GM12878 (cell line): ENCODE results near the gene SHLD1. TPM values are rescaled to one million over a fixed set of nuclear protein-coding genes. Genes with fewer than 3 reads are reported as not detected.

ENCODE experiments used
- ATAC-seq: fragments of 200-7000 bp; cut with Tn5 transposase; 3 replicates; pipeline ENCODE4 v1.9.1; 2020; ENCODE audit warnings: mild to moderate bottlenecking, moderate library complexity
- BruUV-seq: library from RNA; stranded (reverse); fragments of 400-500 nt; replicated peaks from 2 replicates; lab custom pipeline; 2021; lab: Mats Ljungman, UMichigan
- CTCF ChIA-PET: fragments of 300-600 bp; sonication (Branson Sonifier 250); formaldehyde crosslinking; extraction: SDS; loops from one replicate; lab custom pipeline; 2021; ENCODE audit warnings: inconsistent platforms; lab: Yijun Ruan, JAX
- POLR2A ChIA-PET: fragments of 350-600 bp; formaldehyde crosslinking; extraction: SDS; loops from one replicate; lab custom pipeline; 2021; ENCODE audit warnings: inconsistent platforms; lab: Charles Lee
- RAD21 ChIA-PET: fragments of 300-600 bp; sonication (Branson Sonifier 250); formaldehyde crosslinking; loops from one replicate; lab custom pipeline; 2023; ENCODE audit warnings: antibody characterized with exemption; ENCODE audit not compliant: unreplicated experiment; lab: Charles Lee
- SMC1A ChIA-PET: fragments of 300-600 bp; sonication (Branson Sonifier 250); formaldehyde crosslinking; loops from one replicate; lab custom pipeline; 2023; ENCODE audit not compliant: unreplicated experiment, uncharacterized antibody; lab: Charles Lee
- DNase-seq: peaks from one replicate; pipeline ENCODE4 v3.0.0-alpha.2; 2011; ENCODE audit warnings: low read depth, low spot score
- FAIRE-seq: peaks from 3 replicates; lab custom pipeline; 2011; peaks lifted over from hg19 to GRCh38; lab: Jason Lieb, UNC
- H2AFZ ChIP-seq: 2 replicates; pipeline ENCODE4 v1.6.0; 2011; ENCODE audit warnings: low read depth, low read length, control low read depth; ENCODE audit not compliant: control insufficient read depth
- H3K27ac ChIP-seq: 2 replicates; pipeline ENCODE4 v1.5.1; 2011; ENCODE audit warnings: control low read depth; ENCODE audit not compliant: control insufficient read depth, insufficient read depth
- H3K27me3 ChIP-seq, 2 experiments: replicated peaks in 1 of 2; 2 replicates each; pipeline versions ENCODE4 v1.6.0 to v1.6.1; 2011; ENCODE audit warnings: low read length in 1 of 2; ENCODE audit not compliant: control insufficient read depth in 2 of 2, insufficient read depth in 2 of 2
- H3K36me3 ChIP-seq, 2 experiments: 2 replicates each; pipeline ENCODE4 v1.5.1; 2011; ENCODE audit warnings: low read length in 1 of 2; ENCODE audit not compliant: control insufficient read depth in 2 of 2, insufficient read depth in 2 of 2
- H3K4me1 ChIP-seq: 2 replicates; pipeline ENCODE4 v1.6.1; 2011; ENCODE audit warnings: mild to moderate bottlenecking, low read length, moderate library complexity, mixed read lengths; ENCODE audit not compliant: control insufficient read depth, insufficient read depth
- H3K4me2 ChIP-seq: 2 replicates; pipeline ENCODE4 v1.6.0; 2011; ENCODE audit warnings: control low read depth; ENCODE audit not compliant: control insufficient read depth, insufficient read depth
- H3K4me3 ChIP-seq: fragments of 200-600 bp; sonication (generic); 2 replicates; pipeline ENCODE4 v1.5.1; 2016
- H3K79me2 ChIP-seq: 2 replicates; pipeline ENCODE4 v1.6.0; 2011; ENCODE audit warnings: low read length; ENCODE audit not compliant: control insufficient read depth, insufficient read depth
- H3K9ac ChIP-seq: 2 replicates; pipeline ENCODE4 v1.8.0; 2011; ENCODE audit warnings: low read length, control low read depth, mixed read lengths; ENCODE audit not compliant: control insufficient read depth, insufficient read depth
- H3K9me3 ChIP-seq: replicated peaks from 3 replicates; pipeline ENCODE4 v1.5.1; 2011; ENCODE audit warnings: mild to moderate bottlenecking, low read length; ENCODE audit not compliant: control insufficient read depth, insufficient read depth
- H4K20me1 ChIP-seq: 2 replicates; pipeline ENCODE4 v1.6.0; 2011; ENCODE audit not compliant: control insufficient read depth, insufficient read depth
- ATF3 ChIP-seq: IDR thresholded peaks from 2 replicates; pipeline ENCODE4 v1.6.1; 2011; ENCODE audit warnings: low read depth, mild to moderate bottlenecking, low read length, moderate library complexity, borderline replicate concordance; ENCODE audit errors: extremely low read depth
- ATF7 ChIP-seq: fragments of 450-650 bp; IDR thresholded peaks from 2 replicates; pipeline ENCODE4 v1.6.1; 2016; ENCODE audit warnings: low read depth, mild to moderate bottlenecking
- BACH1 ChIP-seq: fragments of 450-650 bp; IDR thresholded peaks from 2 replicates; pipeline ENCODE4 v1.6.1; 2017; ENCODE audit warnings: mild to moderate bottlenecking, borderline replicate concordance
- CBX3 ChIP-seq: fragments of 200-600 bp; sonication (generic); IDR thresholded peaks from 2 replicates; pipeline ENCODE4 v1.6.1; 2016; ENCODE audit warnings: low read depth, borderline replicate concordance
- CBX5 ChIP-seq: sonication (generic); IDR thresholded peaks from 2 replicates; pipeline ENCODE4 v1.6.1; 2016; ENCODE audit warnings: low read depth, moderate library complexity, mild to moderate bottlenecking, inconsistent platforms
- E2F4 ChIP-seq: IDR thresholded peaks from 2 replicates; pipeline ENCODE4 v1.6.1; 2012; ENCODE audit warnings: low read depth, low read length, improper control_type of control experiment
- EGR1 ChIP-seq, 2 experiments: IDR thresholded peaks; 1 replicate in 1 of 2; 2 replicates in 1 of 2; pipeline ENCODE4 v1.6.1; 2011 to 2012; ENCODE audit warnings: low read depth in 2 of 2, low read length in 2 of 2, borderline replicate concordance in 1 of 2, mild to moderate bottlenecking in 1 of 2, moderate library complexity in 1 of 2
- EZH2 ChIP-seq: IDR thresholded peaks from 2 replicates; pipeline ENCODE4 v1.6.1; 2012; ENCODE audit warnings: low read depth, mild to moderate bottlenecking, control low read depth, inconsistent platforms, low read length, borderline replicate concordance; ENCODE audit not compliant: control insufficient read depth
- FOS ChIP-seq: IDR thresholded peaks from 3 replicates; pipeline ENCODE4 v1.6.1; 2011; ENCODE audit warnings: borderline replicate concordance; ENCODE audit not compliant: insufficient read length; ENCODE audit errors: extremely low read depth
- FOXK2 ChIP-seq: fragments of 450-650 bp; IDR thresholded peaks from 2 replicates; pipeline ENCODE4 v1.6.1; 2017; ENCODE audit warnings: mild to moderate bottlenecking, moderate library complexity
- IRF3 ChIP-seq: fragments of 450-650 bp; IDR thresholded peaks from 2 replicates; pipeline ENCODE4 v1.6.1; 2014; ENCODE audit warnings: mild to moderate bottlenecking
- KAT2A ChIP-seq: conservative IDR thresholded peaks from 2 replicates; pipeline ENCODE4 v1.6.1; 2011; ENCODE audit warnings: low read depth, low read length; ENCODE audit not compliant: control insufficient read depth
- LARP7 ChIP-seq: fragments of 450-650 bp; IDR thresholded peaks from 2 replicates; pipeline ENCODE4 v1.6.1; 2017; ENCODE audit warnings: mild to moderate bottlenecking
- NR2F1 ChIP-seq: fragments of 450-650 bp; conservative IDR thresholded peaks from 2 replicates; pipeline ENCODE4 v1.6.1; 2017; ENCODE audit warnings: mild to moderate bottlenecking
- RAD51 ChIP-seq: fragments of 450-650 bp; IDR thresholded peaks from 2 replicates; pipeline ENCODE4 v1.6.1; 2016; ENCODE audit warnings: moderate library complexity, mild to moderate bottlenecking, inconsistent platforms
- SREBF2 ChIP-seq: IDR thresholded peaks from 2 replicates; pipeline ENCODE4 v1.6.1; 2012; ENCODE audit warnings: mild to moderate bottlenecking, low read length
- STAT1 ChIP-seq: fragments of 450-650 bp; conservative IDR thresholded peaks from 2 replicates; pipeline ENCODE4 v1.6.1; 2014; ENCODE audit warnings: antibody characterized with exemption, mild to moderate bottlenecking
- ZNF687 ChIP-seq: fragments of 450-650 bp; IDR thresholded peaks from 2 replicates; pipeline ENCODE4 v1.6.1; 2017; ENCODE audit warnings: mild to moderate bottlenecking, moderate library complexity
- WGBS: methylation state at CpG from one replicate; pipeline ENCODE4 v1.1.6; 2016; ENCODE audit warnings: low lambda C conversion rate; ENCODE audit not compliant: insufficient replicate concordance, insufficient coverage; ENCODE audit errors: missing lambda C conversion rate; 5-methylcytosine and 5-hydroxymethylcytosine counted together
- in situ Hi-C: fragments of 300-500 bp; cut with MboI; formaldehyde crosslinking; loops from 9 replicates; pipeline ENCODE4 v1.14.3; 2018; ENCODE audit warnings: mixed read lengths
- intact Hi-C: fragments of 100-400 bp; cut with micrococcal nuclease; formaldehyde crosslinking; loops from one replicate; pipeline ENCODE4 v1.14.2; 2022; ENCODE audit not compliant: unreplicated experiment
- polyA plus RNA-seq, 11 experiments: library from polyadenylated mRNA; depleted of rRNA in 4 of 11; unstranded in 6 of 11; stranded (reverse) in 5 of 11; fragments of >200 nt; fragmentation: Nextera tagmentation in 4 of 11; fragmentation: Illumina TruSeq in 1 of 11; extraction: Ambion mirVana in 4 of 11; extraction: Trizol in 1 of 11; gene quantifications; 1 replicate in 1 of 11; 2 replicates in 10 of 11; pipeline versions ENCODE4 v1.2.1 to v1.2.3, GENCODE V29; 2011 to 2016; ENCODE audit warnings: inconsistent platforms in 2 of 11, missing spikeins in 2 of 11, low read depth in 1 of 11
- total RNA-seq, 4 experiments: library from RNA; depleted of rRNA in 3 of 4; stranded (reverse); fragments of >200 nt in 3 of 4; fragmentation: Illumina TruSeq in 1 of 4; extraction: Trizol in 1 of 4; gene quantifications; 2 replicates each; pipeline versions ENCODE4 v1.2.1 to v1.2.3, GENCODE V29; 2013 to 2021

Gene SHLD1
- total and polyA plus RNA-seq, 10 of the 15 experiments (the other 5 are each of a cell fraction or from before 2014, with no cell fraction given): 10.8 to 70.9 (median 25.4) TPM

- Histone ChIP-seq H3K27ac (no peak overlapping the region), H3K4me3 (no peak overlapping the region), H3K4me2 (no peak overlapping the region), H3K36me3 (no peaks in the 10 kb centered on the region), H3K9ac (no peak overlapping the region), H3K4me1 (no peaks in the 10 kb centered on the region), H4K20me1 (no peaks in the 10 kb centered on the region), H3K9me3 (no peaks in the 10 kb centered on the region), H3K79me2 (no peaks in the 10 kb centered on the region), H2AFZ (no peak overlapping the region), H3K27me3 (peaks cover 2 to 6% of the 10 kb centered on the region in 2 experiments; a peak in 3 of 4 replicates)
- intact Hi-C loops: no loop called here
- DNase-seq (no peak), FAIRE-seq (no peak), ATAC-seq (no peak)
- SMC1A ChIA-PET: interaction anchor here (1.1 kb wide), 1 partner anchor 94 kb away, joined by 3 read pairs; no protein-coding TSS in a partner anchor
- CTCF ChIA-PET: no interaction called here
- 34% methylated on average over 5 of the region's 5 CpGs for WGBS
- no TSS peak for BruUV-seq
- POLR2A ChIA-PET: interaction anchor here (0.7 kb wide), 1 partner anchor 49 kb away, joined by 3 read pairs; no protein-coding TSS in a partner anchor
- in situ Hi-C loops: no loop called here
- RAD21 ChIA-PET: no interaction called here
- TF ChIP-seq BACH1 (no peak), FOS (no peak), ATF3 (no peak), CBX5 (no peak), IRF3 (no peak), EGR1 (IDR thresholded peaks at IDR 0.05; ENCODE audit: borderline replicate concordance in 1 of 2, low read depth in 2 of 2, low read length in 2 of 2) (no peak), FOXK2 (no peak), RAD51 (no peak), ZNF687 (no peak), ATF7 (no peak), SREBF2 (no peak), EZH2 (no peak), CBX3 (no peak), STAT1 (no peak), LARP7 (no peak), E2F4 (no peak), KAT2A (no peak), NR2F1 (no peak)
These were observed 137.2 kb downstream of the SHLD1 start for GRCh38 chr20:5887386-5887785.
